Liver (tissue), 9 donors: ENCODE results near the gene DYRK3. TPM values are rescaled to one million over a fixed set of nuclear protein-coding genes. Genes with fewer than 3 reads are reported as not detected.

Experiments used
- DNase-seq: peaks from one replicate; pipeline ENCODE4 v3.0.0-alpha.2; 2017; ENCODE audit warnings: low spot score
- H3K27ac ChIP-seq, 2 donors: one replicate each; pipeline ENCODE4 v1.7.0; 2013; ENCODE audit warnings: inconsistent platforms in 2 of 2, low read length in 2 of 2, control low read depth in 1 of 2, low read depth in 1 of 2, mild to moderate bottlenecking in 1 of 2
- H3K27me3 ChIP-seq, 4 donors: one replicate each; pipeline versions ENCODE4 v1.6.1 to v1.7.0; 2013; ENCODE audit warnings: low read length in 3 of 4, inconsistent platforms in 1 of 4, mild to moderate bottlenecking in 1 of 4, moderate library complexity in 1 of 4; ENCODE audit not compliant: control insufficient read depth in 4 of 4, insufficient read depth in 4 of 4
- H3K36me3 ChIP-seq, 4 donors: one replicate each; pipeline versions ENCODE4 v1.6.1 to v1.7.0; 2013; ENCODE audit warnings: low read length in 3 of 4, mild to moderate bottlenecking in 3 of 4, low read depth in 1 of 4, moderate library complexity in 1 of 4; ENCODE audit not compliant: control insufficient read depth in 4 of 4, insufficient read depth in 3 of 4
- H3K4me1 ChIP-seq, 4 donors: one replicate each; pipeline versions ENCODE4 v1.6.1 to v1.7.0; 2013; ENCODE audit warnings: low read length in 3 of 4, mild to moderate bottlenecking in 3 of 4, moderate library complexity in 1 of 4; ENCODE audit not compliant: control insufficient read depth in 4 of 4, insufficient read depth in 4 of 4
- H3K4me3 ChIP-seq, 3 donors: one replicate each; pipeline versions ENCODE4 v1.6.1 to v1.7.0; 2013; ENCODE audit warnings: low read length in 3 of 3, control low read depth in 1 of 3, low read depth in 1 of 3, mild to moderate bottlenecking in 1 of 3
- H3K9ac ChIP-seq, 2 donors: one replicate each; pipeline ENCODE4 v1.7.0; 2013; ENCODE audit warnings: low read length in 2 of 2, mild to moderate bottlenecking in 2 of 2, moderate library complexity in 2 of 2, control low read depth in 1 of 2, low read depth in 1 of 2
- H3K9me3 ChIP-seq, 4 donors: one replicate each; pipeline versions ENCODE4 v1.6.1 to v1.7.0; 2013; ENCODE audit warnings: low read length in 3 of 4; ENCODE audit not compliant: control insufficient read depth in 4 of 4
- ATF3 ChIP-seq: IDR thresholded peaks from 2 replicates; pipeline ENCODE4 v1.6.1; 2016; ENCODE audit warnings: antibody characterized with exemption
- CTCF ChIP-seq: fragments of 150-350 bp; IDR thresholded peaks from 2 replicates; pipeline ENCODE4 v1.5.1; 2017; ENCODE audit warnings: improper control_type of control experiment, low read depth, low read length; ENCODE audit not compliant: missing input control
- EGR1 ChIP-seq, 2 donors: IDR thresholded peaks; 2 replicates each; pipeline ENCODE4 v1.6.1; 2016 to 2018; ENCODE audit warnings: antibody characterized with exemption in 2 of 2, low read depth in 2 of 2
- FOXA1 ChIP-seq: IDR thresholded peaks from 2 replicates; pipeline ENCODE4 v1.6.1; 2016; ENCODE audit warnings: antibody characterized with exemption
- FOXA2 ChIP-seq: IDR thresholded peaks from 2 replicates; pipeline ENCODE4 v1.6.1; 2016; ENCODE audit warnings: antibody characterized with exemption
- GABPA ChIP-seq, 2 donors: IDR thresholded peaks in 1 of 2; conservative IDR thresholded peaks in 1 of 2; 2 replicates each; pipeline ENCODE4 v1.6.1; 2016; ENCODE audit warnings: antibody characterized with exemption in 2 of 2, mild to moderate bottlenecking in 1 of 2, moderate library complexity in 1 of 2
- HNF4G ChIP-seq: IDR thresholded peaks from 2 replicates; pipeline ENCODE4 v1.6.1; 2016; ENCODE audit warnings: antibody characterized with exemption
- MAX ChIP-seq: IDR thresholded peaks from 2 replicates; pipeline ENCODE4 v1.6.1; 2016; ENCODE audit warnings: antibody characterized with exemption
- RAD21 ChIP-seq, 2 donors: IDR thresholded peaks; 2 replicates each; pipeline ENCODE4 v1.6.1; 2016; ENCODE audit warnings: antibody characterized with exemption in 2 of 2, mild to moderate bottlenecking in 2 of 2
- SP1 ChIP-seq: IDR thresholded peaks from 2 replicates; pipeline ENCODE4 v1.6.1; 2018; ENCODE audit warnings: antibody characterized with exemption, mild to moderate bottlenecking
- TAF1 ChIP-seq: conservative IDR thresholded peaks from 2 replicates; pipeline ENCODE4 v1.6.1; 2016; ENCODE audit warnings: antibody characterized with exemption, mild to moderate bottlenecking
- YY1 ChIP-seq: IDR thresholded peaks from 2 replicates; pipeline ENCODE4 v1.6.1; 2016; ENCODE audit warnings: antibody characterized with exemption, mild to moderate bottlenecking
- ZBTB33 ChIP-seq: IDR thresholded peaks from 2 replicates; pipeline ENCODE4 v1.6.1; 2016; ENCODE audit warnings: antibody characterized with exemption
- WGBS: extraction: QIAGEN DNeasy Blood & Tissue Kit; methylation state at CpG from one replicate; pipeline ENCODE4 v1.1.7; 2013; 5-methylcytosine and 5-hydroxymethylcytosine counted together
- polyA plus RNA-seq, 2 donors: library from polyadenylated mRNA; stranded (reverse) in 1 of 2; unstranded in 1 of 2; fragments of 200-250 nt in 1 of 2; fragments of >200 nt in 1 of 2; fragmentation: Nextera tagmentation in 1 of 2; extraction: Ambion mirVana in 1 of 2; gene quantifications; one replicate each; pipeline versions ENCODE4 v1.2.1 to v1.2.3, GENCODE V29; 2013 to 2015
- total RNA-seq, 2 donors: library from RNA; depleted of rRNA; stranded (reverse); fragments of >200 nt; gene quantifications; one replicate each; pipeline ENCODE4 v1.2.3, GENCODE V29; 2014
- donor health status: healthy.
- donor health status: healthy.
- donor health status: healthy.
- donor health status: healthy.
- donor health status: healthy.

The DYRK3 gene
- total and polyA plus RNA-seq, 4 donors: 1.5 to 41.8 (median 5.0) TPM

- Histone ChIP-seq H3K36me3 (peaks cover 0 to 7% (median 4%) of the 10 kb centered on the region in 4 donors), H3K27ac (no peak overlapping the region), H3K4me1 (no peaks in the 10 kb centered on the region), H3K9me3 (no peaks in the 10 kb centered on the region), H3K9ac (no peak overlapping the region), H3K4me3 (no peak overlapping the region), H3K27me3 (no peaks in the 10 kb centered on the region)
- TF ChIP-seq SP1 (no peak), YY1 (no peak)
- WGBS: 92% methylated on average over 5 of the region's 5 CpGs
- DNase-seq: no peak
Observed at GRCh38 chr1:206649261-206649921, 14.1 kb downstream of the DYRK3 start.

GRCh38 chr1:206651014-206651413, 15.7 kb downstream of the DYRK3 start:
- no peak for TF ChIP-seq GABPA (IDR thresholded peaks at IDR 0.05 in 1 of 2, conservative IDR thresholded peaks at IDR 0.05 in 1 of 2)
- no peak for TF ChIP-seq ATF3
- TF ChIP-seq TAF1: no peak
- TF ChIP-seq CTCF: no peak
- TF ChIP-seq FOXA1: no peak
- TF ChIP-seq ZBTB33: no peak
- no peak for TF ChIP-seq SP1
- TF ChIP-seq FOXA2: no peak
- no peak for TF ChIP-seq RAD21 (IDR thresholded peaks at IDR 0.05)
- no peak for TF ChIP-seq HNF4G
- no peak for TF ChIP-seq MAX
- no peak for TF ChIP-seq EGR1 (IDR thresholded peaks at IDR 0.05; ENCODE audit: low read depth in 2 of 2)
- 96% methylated on average over 3 of the region's 3 CpGs for WGBS
- Histone ChIP-seq H3K4me1 (no peaks in the 10 kb centered on the region), H3K27ac (no peak overlapping the region), H3K9ac (no peak overlapping the region), H3K9me3 (no peaks in the 10 kb centered on the region), H3K27me3 (no peaks in the 10 kb centered on the region), H3K36me3 (peaks cover 0 to 7% (median 4%) of the 10 kb centered on the region in 4 donors), H3K4me3 (no peak overlapping the region)
- DNase-seq: no peak
